Neuronal stem cell (in vitro differentiated cells): ENCODE data around the gene KIF12.
A peak's percentile ranks its signal among the peaks of the same experiment; 100 is the strongest.

Source experiments
- DNase-seq: peaks from one replicate; pipeline ENCODE4 v3.0.0-alpha.2; 2013; ENCODE audit warnings: low spot score
- H2AFZ ChIP-seq: one replicate; pipeline ENCODE4 v1.6.1; 2013; ENCODE audit warnings: mild to moderate bottlenecking, low read length, inconsistent platforms
- H2AK5ac ChIP-seq: 2 replicates; pipeline ENCODE4 v1.6.1; 2013; ENCODE audit warnings: low read depth, mild to moderate bottlenecking, inconsistent platforms, low read length, moderate library complexity, mixed read lengths
- H2BK120ac ChIP-seq: 2 replicates; pipeline ENCODE4 v1.6.1; 2013; ENCODE audit warnings: low read depth, mild to moderate bottlenecking, inconsistent platforms, low read length, moderate library complexity, mixed read lengths
- H2BK12ac ChIP-seq: one replicate; pipeline ENCODE4 v1.6.1; 2013; ENCODE audit warnings: low read length, inconsistent platforms
- H2BK15ac ChIP-seq: 2 replicates; pipeline ENCODE4 v1.6.1; 2013; ENCODE audit warnings: mild to moderate bottlenecking, low read length, inconsistent platforms, mixed read lengths
- H2BK5ac ChIP-seq: one replicate; pipeline ENCODE4 v1.6.1; 2013; ENCODE audit warnings: inconsistent platforms, mild to moderate bottlenecking, low read length, moderate library complexity
- H3K14ac ChIP-seq: one replicate; pipeline ENCODE4 v1.6.1; 2013; ENCODE audit warnings: low read length, inconsistent platforms
- H3K18ac ChIP-seq: 2 replicates; pipeline ENCODE4 v1.6.1; 2013; ENCODE audit warnings: low read length, inconsistent platforms
- H3K23ac ChIP-seq: 2 replicates; pipeline ENCODE4 v1.6.1; 2013; ENCODE audit warnings: low read depth, mild to moderate bottlenecking, mixed read lengths, low read length, inconsistent platforms; ENCODE audit not compliant: poor library complexity
- H3K27ac ChIP-seq: replicated peaks from 3 replicates; pipeline ENCODE4 v1.5.1; 2013; ENCODE audit warnings: low read length, inconsistent platforms
- H3K27me3 ChIP-seq, 3 experiments: 2 replicates each; pipeline ENCODE4 v1.6.1; 2013; ENCODE audit warnings: low read length in 3 of 3, mild to moderate bottlenecking in 2 of 3, inconsistent platforms in 1 of 3, low read depth in 1 of 3, mixed read lengths in 1 of 3, moderate library complexity in 1 of 3; ENCODE audit not compliant: control insufficient read depth in 3 of 3, insufficient read depth in 3 of 3
- H3K36me3 ChIP-seq, 2 donors: replicated peaks in 1 of 2; 2 replicates each; pipeline ENCODE4 v1.6.1; 2013; ENCODE audit warnings: low read length in 2 of 2; ENCODE audit not compliant: control insufficient read depth in 2 of 2, insufficient read depth in 2 of 2
- H3K4ac ChIP-seq: 2 replicates; pipeline ENCODE4 v1.6.1; 2013; ENCODE audit warnings: inconsistent platforms, mild to moderate bottlenecking, low read length, moderate library complexity
- H3K4me1 ChIP-seq, 2 donors: 1 replicate in 1 of 2; 2 replicates in 1 of 2; pipeline ENCODE4 v1.6.1; 2013; ENCODE audit warnings: low read length in 2 of 2, low read depth in 1 of 2; ENCODE audit not compliant: control insufficient read depth in 2 of 2, insufficient read depth in 1 of 2
- H3K4me2 ChIP-seq: one replicate; pipeline ENCODE4 v1.6.1; 2013; ENCODE audit warnings: mild to moderate bottlenecking, low read length, inconsistent platforms; ENCODE audit not compliant: insufficient read depth, poor library complexity, severe bottlenecking
- H3K4me3 ChIP-seq, 2 donors: 2 replicates each; pipeline ENCODE4 v1.5.1; 2013; ENCODE audit warnings: low read length in 2 of 2, mild to moderate bottlenecking in 2 of 2, inconsistent platforms in 1 of 2, moderate library complexity in 1 of 2
- H3K79me1 ChIP-seq: one replicate; pipeline ENCODE4 v1.6.1; 2013; ENCODE audit warnings: low read depth, mild to moderate bottlenecking, inconsistent platforms, low read length, moderate library complexity
- H3K9ac ChIP-seq: one replicate; pipeline ENCODE4 v1.6.1; 2013; ENCODE audit warnings: mild to moderate bottlenecking, low read depth, low read length, inconsistent platforms; ENCODE audit not compliant: poor library complexity
- H3K9me3 ChIP-seq, 2 donors: replicated peaks in 1 of 2; 2 replicates each; pipeline versions ENCODE3 to v1.6.1; 2013; ENCODE audit warnings: low read length in 2 of 2, mild to moderate bottlenecking in 2 of 2, inconsistent platforms in 1 of 2, low read depth in 1 of 2, mixed read lengths in 1 of 2, moderate library complexity in 1 of 2; ENCODE audit not compliant: control insufficient read depth in 2 of 2, insufficient read depth in 1 of 2
- H4K8ac ChIP-seq: one replicate; pipeline ENCODE4 v1.6.1; 2013; ENCODE audit warnings: low read depth, mild to moderate bottlenecking, inconsistent platforms, low read length, moderate library complexity
- H4K91ac ChIP-seq: one replicate; pipeline ENCODE4 v1.6.1; 2013; ENCODE audit warnings: low read length, low read depth, mild to moderate bottlenecking, inconsistent platforms; ENCODE audit not compliant: poor library complexity
- WGBS, 2 donors: extraction: QIAGEN DNeasy Blood & Tissue Kit; methylation state at CpG; one replicate each; pipeline ENCODE4 v1.1.7; 2013; ENCODE audit warnings: missing lambda C conversion rate in 2 of 2, mixed read lengths in 1 of 2; ENCODE audit not compliant: insufficient read length in 2 of 2, insufficient replicate concordance in 1 of 2; ENCODE audit errors: extremely low coverage in 2 of 2; 5-methylcytosine and 5-hydroxymethylcytosine counted together

KIF12 gene

GRCh38 chr9:114093031-114093471, 6.0 kb downstream of the KIF12 start:
- Histone ChIP-seq H3K14ac (peak overlapping the region; percentile 22), H2BK12ac (no peak overlapping the region), H2BK120ac (no peak overlapping the region), H3K9me3 (no peaks in the 10 kb centered on the region), H3K4me1 (no peaks in the 10 kb centered on the region), H3K18ac (no peak overlapping the region), H2AK5ac (peak overlapping the region; percentile 67), H2AFZ (no peak overlapping the region), H3K9ac (peak overlapping the region; percentile 34), H3K36me3 (no peaks in the 10 kb centered on the region), H4K8ac (no peak overlapping the region), H3K4me3 (no peak overlapping the region), H3K27ac (no peak overlapping the region), H3K23ac (no peak overlapping the region), H3K27me3 (peaks cover 0 to 49% (median 20%) of the 10 kb centered on the region in 3 experiments), H3K4ac (no peak overlapping the region), H2BK15ac (no peak overlapping the region), H3K79me1 (no peaks in the 10 kb centered on the region), H3K4me2 (no peak overlapping the region), H2BK5ac (no peak overlapping the region), H4K91ac (peak overlapping the region; percentile 40)
- WGBS, 2 donors: no CpG with 5 or more reads among the region's 4 CpGs
- no peak for DNase-seq

DNA sequence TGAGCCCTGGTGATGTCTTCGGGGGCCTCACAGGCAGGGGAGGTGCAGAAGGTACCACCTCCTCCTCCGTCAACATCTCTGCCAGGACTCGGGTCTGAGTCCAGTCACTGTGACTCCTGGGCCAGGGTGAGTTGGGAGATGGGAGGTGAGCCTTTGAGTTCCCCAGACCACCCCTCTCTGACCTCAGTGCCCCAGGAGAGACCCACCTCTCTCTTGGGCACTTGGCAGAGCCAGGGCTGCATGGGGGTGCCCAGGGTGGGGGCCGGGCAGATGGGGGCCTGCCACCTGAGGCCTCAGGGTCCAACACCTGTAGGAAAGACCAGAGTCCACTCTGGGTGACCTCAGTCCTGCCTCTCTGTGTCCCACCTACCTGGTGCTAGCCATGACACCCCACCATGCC, 6.8 kb downstream of the KIF12 start:
- no peak overlapping the region for H4K91ac ChIP-seq
- H2BK12ac ChIP-seq: no peak overlapping the region
- peaks cover 0 to 47% (median 13%) of the 10 kb centered on the region in 3 experiments for H3K27me3 ChIP-seq
- no peak overlapping the region for H3K23ac ChIP-seq
- no peaks in the 10 kb centered on the region for H3K79me1 ChIP-seq
- H3K4me2 ChIP-seq: no peak overlapping the region
- H4K8ac ChIP-seq: no peak overlapping the region
- H3K27ac ChIP-seq: no peak overlapping the region
- H3K4me1 ChIP-seq: no peaks in the 10 kb centered on the region
- no peak overlapping the region for H2BK120ac ChIP-seq
- H2BK5ac ChIP-seq: no peak overlapping the region
- H3K9me3 ChIP-seq: no peaks in the 10 kb centered on the region
- no peak overlapping the region for H3K18ac ChIP-seq
- no CpG with 5 or more reads among the region's 4 CpGs for WGBS, 2 donors
- H2BK15ac ChIP-seq: peak overlapping the region; percentile 18
- H2AFZ ChIP-seq: no peak overlapping the region
- H3K36me3 ChIP-seq: no peaks in the 10 kb centered on the region
- no peak overlapping the region for H3K4me3 ChIP-seq
- no peak overlapping the region for H3K4ac ChIP-seq
- H3K14ac ChIP-seq: no peak overlapping the region
- no peak for DNase-seq
- H2AK5ac ChIP-seq: no peak overlapping the region
- no peak overlapping the region for H3K9ac ChIP-seq

- Histone ChIP-seq H3K14ac (peak overlapping the region; percentile 41), H2AFZ (no peak overlapping the region), H3K27me3 (peaks cover 0 to 41% (median 7%) of the 10 kb centered on the region in 3 experiments), H3K4me3 (no peak overlapping the region), H3K4me2 (no peak overlapping the region), H3K23ac (no peak overlapping the region), H3K27ac (no peak overlapping the region), H2BK15ac (no peak overlapping the region), H2AK5ac (no peak overlapping the region), H2BK5ac (no peak overlapping the region), H2BK12ac (no peak overlapping the region), H3K4me1 (no peaks in the 10 kb centered on the region), H3K18ac (peak overlapping the region; percentile 61), H3K79me1 (no peaks in the 10 kb centered on the region), H4K91ac (no peak overlapping the region), H3K9me3 (no peaks in the 10 kb centered on the region), H3K9ac (no peak overlapping the region), H4K8ac (no peak overlapping the region), H3K4ac (no peak overlapping the region), H2BK120ac (no peak overlapping the region), H3K36me3 (no peaks in the 10 kb centered on the region)
- WGBS, 2 donors: no CpG with 5 or more reads among the region's 8 CpGs
- DNase-seq: no peak
These were observed 7.4 kb downstream of the KIF12 start for GRCh38 chr9:114091711-114092110.

DNA sequence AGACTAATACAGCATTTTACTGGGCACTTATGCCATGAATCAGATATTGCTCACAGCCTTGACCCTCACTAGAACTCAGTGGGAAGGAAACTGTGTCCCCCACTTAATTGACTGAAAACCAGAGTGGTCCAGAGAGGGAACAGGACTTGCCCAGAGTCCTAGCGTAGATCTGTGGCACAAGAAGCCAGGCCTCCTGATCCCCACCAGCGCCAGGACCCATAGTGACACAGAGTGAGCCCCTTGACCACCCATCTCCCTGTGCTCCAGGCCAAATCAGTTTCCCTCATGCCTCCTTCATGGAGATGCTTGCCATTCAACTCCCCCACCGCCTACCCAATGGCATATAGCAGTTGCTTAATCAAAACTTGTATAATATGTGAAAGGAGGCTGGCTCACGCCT, 8.3 kb downstream of the KIF12 start:
- WGBS, 2 donors: no CpG with 5 or more reads among the region's 4 CpGs
- no peak for DNase-seq
- H3K4me1 ChIP-seq: no peaks in the 10 kb centered on the region
- H3K14ac ChIP-seq: no peak overlapping the region
- no peak overlapping the region for H2AK5ac ChIP-seq
- no peak overlapping the region for H2BK5ac ChIP-seq
- H3K27ac ChIP-seq: no peak overlapping the region
- H3K27me3 ChIP-seq: peaks cover 0 to 40% (median 0%) of the 10 kb centered on the region in 3 experiments
- H2BK12ac ChIP-seq: no peak overlapping the region
- no peak overlapping the region for H3K4ac ChIP-seq
- H2BK120ac ChIP-seq: no peak overlapping the region
- H3K79me1 ChIP-seq: no peaks in the 10 kb centered on the region
- H2BK15ac ChIP-seq: no peak overlapping the region
- H3K4me3 ChIP-seq: no peak overlapping the region
- H2AFZ ChIP-seq: no peak overlapping the region
- no peak overlapping the region for H3K18ac ChIP-seq
- H4K8ac ChIP-seq: no peak overlapping the region
- no peak overlapping the region for H3K4me2 ChIP-seq
- no peak overlapping the region for H3K23ac ChIP-seq
- no peaks in the 10 kb centered on the region for H3K36me3 ChIP-seq
- H3K9ac ChIP-seq: no peak overlapping the region
- H3K9me3 ChIP-seq: no peaks in the 10 kb centered on the region
- no peak overlapping the region for H4K91ac ChIP-seq
